HepG2 (cell line): Measurements from ENCODE around the gene CST5. TPM values are rescaled to one million over a fixed set of nuclear protein-coding genes. Genes with fewer than 3 reads are reported as not detected.

Source experiments
- AKNA ChIP-seq: sonication (generic); formaldehyde crosslinking; IDR thresholded peaks from 2 replicates; pipeline ENCODE4 v1.4.0; 2020; ENCODE audit warnings: missing genetic modification reagents, borderline replicate concordance
- ATF7-NPFF ChIP-seq: sonication (generic); formaldehyde crosslinking; IDR thresholded peaks from 2 replicates; pipeline ENCODE4 v1.8.1; 2023; ENCODE audit warnings: mild to moderate bottlenecking, low read depth, missing genetic modification reagents, moderate library complexity
- CTCF ChIP-seq: sonication (generic); formaldehyde crosslinking; IDR thresholded peaks from 2 replicates; pipeline ENCODE4 v1.5.0; 2020; ENCODE audit warnings: mild to moderate bottlenecking, missing genetic modification reagents, moderate library complexity
- DMTF1 ChIP-seq: sonication (generic); formaldehyde crosslinking; IDR thresholded peaks from 2 replicates; pipeline ENCODE4 v1.4.0; 2020; ENCODE audit warnings: mild to moderate bottlenecking, missing genetic modification reagents
- PAX8 ChIP-seq: sonication (generic); formaldehyde crosslinking; IDR thresholded peaks from 2 replicates; pipeline ENCODE4 v1.8.0; 2022; ENCODE audit warnings: mild to moderate bottlenecking, missing genetic modification reagents, borderline replicate concordance
- RAD21 ChIP-seq: fragments of 450-650 bp; formaldehyde crosslinking; IDR thresholded peaks from 2 replicates; pipeline ENCODE4 v1.5.0; 2020; ENCODE audit warnings: mild to moderate bottlenecking
- SAFB2 ChIP-seq: sonication (generic); formaldehyde crosslinking; IDR thresholded peaks from 2 replicates; pipeline ENCODE4 v1.5.1; 2020; ENCODE audit warnings: missing genetic modification reagents, low read depth, mild to moderate bottlenecking, borderline replicate concordance
- SOX13 ChIP-seq, 3 experiments: fragments of 450-650 bp in 1 of 3; sonication (generic) in 1 of 3; formaldehyde crosslinking in 1 of 3; IDR thresholded peaks in 2 of 3; conservative IDR thresholded peaks in 1 of 3; 2 replicates each; pipeline versions ENCODE4 v1.5.0 to v1.6.1; 2016 to 2020; ENCODE audit warnings: antibody characterized with exemption in 1 of 3, mild to moderate bottlenecking in 1 of 3, missing compliant biosample characterization in 1 of 3, missing genetic modification reagents in 1 of 3, moderate library complexity in 1 of 3
- SP140L ChIP-seq: sonication (generic); formaldehyde crosslinking; IDR thresholded peaks from 2 replicates; pipeline ENCODE4 v1.4.0; 2020; ENCODE audit warnings: missing genetic modification reagents, borderline replicate concordance
- SRSF9 ChIP-seq: fragments of 200-400 bp; formaldehyde crosslinking; IDR thresholded peaks from 2 replicates; pipeline ENCODE4 v1.6.1; 2018; ENCODE audit warnings: borderline replicate concordance, mild to moderate bottlenecking, low read depth, low read length; ENCODE audit not compliant: insufficient read depth, poor library complexity, severe bottlenecking
- SRY ChIP-seq: sonication (generic); formaldehyde crosslinking; IDR thresholded peaks from 2 replicates; pipeline ENCODE4 v1.8.0; 2022; ENCODE audit warnings: mild to moderate bottlenecking, missing genetic modification reagents
- XRCC5 ChIP-seq: fragments of 200-400 bp; formaldehyde crosslinking; optimal IDR thresholded peaks from 2 replicates; pipeline ENCODE3; 2017; ENCODE audit warnings: mild to moderate bottlenecking, low read length
- ZNF350 ChIP-seq: sonication (generic); formaldehyde crosslinking; IDR thresholded peaks from 2 replicates; pipeline ENCODE4 v1.4.0; 2020; ENCODE audit warnings: mild to moderate bottlenecking, low read depth, missing genetic modification reagents, borderline replicate concordance
- ZNF383 ChIP-seq: sonication (generic); formaldehyde crosslinking; IDR thresholded peaks from 2 replicates; pipeline ENCODE4 v1.4.0; 2020; ENCODE audit warnings: missing genetic modification reagents, mild to moderate bottlenecking, borderline replicate concordance
- polyA plus RNA-seq, 8 experiments: library from polyadenylated mRNA; depleted of rRNA in 3 of 8; stranded (reverse) in 7 of 8; unstranded in 1 of 8; fragments of >200 nt; fragmentation: Illumina TruSeq in 4 of 8; extraction: Trizol in 4 of 8; gene quantifications; 2 replicates each; pipeline versions ENCODE4 v1.2.1 to v1.2.3, GENCODE V29; 2011 to 2016; ENCODE audit warnings: low read depth in 4 of 8, missing spikeins in 1 of 8, mixed read lengths in 1 of 8; ENCODE audit not compliant: insufficient read depth in 1 of 8
- total RNA-seq, 5 experiments: library from RNA; depleted of rRNA; stranded (reverse); fragments of >200 nt; fragmentation: Illumina TruSeq; extraction: Trizol; gene quantifications; 2 replicates each; pipeline ENCODE4 v1.2.3, GENCODE V29; 2016; ENCODE audit warnings: low read depth in 1 of 5
- TF ChIP-seq, protein P1 (sequence below): sonication (generic); formaldehyde crosslinking; IDR thresholded peaks from 2 replicates; pipeline ENCODE4 v1.9.0; 2022; ENCODE audit warnings: missing genetic modification reagents, mild to moderate bottlenecking, borderline replicate concordance
- TF ChIP-seq, protein P2 (sequence below): sonication (generic); formaldehyde crosslinking; IDR thresholded peaks from 2 replicates; pipeline ENCODE4 v1.5.0; 2020; ENCODE audit warnings: mild to moderate bottlenecking, low read depth, missing genetic modification reagents, borderline replicate concordance

Gene CST5
- total and polyA plus RNA-seq, 2 of the 13 experiments (the other 11 are each of a cell fraction or from before 2014, with no cell fraction given), result 0.16 TPM; not detected in 1

DNA sequence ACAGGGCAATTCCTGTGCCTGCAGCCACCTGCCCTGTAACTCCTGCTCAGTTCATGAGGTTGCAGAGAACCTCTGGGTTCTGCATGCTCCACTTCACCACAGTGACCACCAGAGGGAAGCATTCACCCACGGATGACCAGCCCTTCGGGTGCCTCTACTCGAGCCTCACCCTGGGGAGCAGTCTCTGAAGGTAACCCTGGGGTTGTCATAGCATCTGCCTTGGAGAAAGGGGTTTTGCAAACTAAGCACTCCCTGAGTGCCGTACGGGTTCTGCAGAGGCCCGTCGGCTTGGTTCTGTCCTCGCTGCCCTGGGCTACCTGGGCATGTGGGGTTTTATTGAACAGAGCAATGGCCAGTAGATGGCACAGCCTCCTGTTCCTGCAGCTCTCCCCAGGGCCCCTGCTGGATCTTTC is 10.2 kb upstream of the CST5 start (continued):
- TF ChIP-seq AKNA (CRISPR knock-in tag), result no peak
- TF ChIP-seq XRCC5, result peak; percentile 37
- peak; percentile 94 for TF ChIP-seq RAD21 (CRISPR knock-in tag)
- no peak for TF ChIP-seq SOX13 (IDR thresholded peaks at IDR 0.05)
- TF ChIP-seq SOX13 (CRISPR knock-in tag; conservative IDR thresholded peaks at IDR 0.05 in 1 of 2, IDR thresholded peaks at IDR 0.05 in 1 of 2), result 0 out of 4 replicates have a peak, but pooled peaks of 1 of the 2 experiments have one; percentile 4
- peak; percentile 52; the same call in 1 of the 2 replicates for TF ChIP-seq SRY (CRISPR knock-in tag)
- TF ChIP-seq SRSF9, result no peak
- no peak for TF ChIP-seq DMTF1 (CRISPR knock-in tag)
- 0 out of 2 replicates have a peak, but pooled peaks have one; percentile 33 for TF ChIP-seq SAFB2
- TF ChIP-seq ZNF350 (CRISPR knock-in tag), result 0 out of 2 replicates have a peak, but pooled peaks have one; percentile 34
- TF ChIP-seq SP140L, result 0 out of 2 replicates have a peak, but pooled peaks have one; percentile 45
- TF ChIP-seq, protein P1, sequence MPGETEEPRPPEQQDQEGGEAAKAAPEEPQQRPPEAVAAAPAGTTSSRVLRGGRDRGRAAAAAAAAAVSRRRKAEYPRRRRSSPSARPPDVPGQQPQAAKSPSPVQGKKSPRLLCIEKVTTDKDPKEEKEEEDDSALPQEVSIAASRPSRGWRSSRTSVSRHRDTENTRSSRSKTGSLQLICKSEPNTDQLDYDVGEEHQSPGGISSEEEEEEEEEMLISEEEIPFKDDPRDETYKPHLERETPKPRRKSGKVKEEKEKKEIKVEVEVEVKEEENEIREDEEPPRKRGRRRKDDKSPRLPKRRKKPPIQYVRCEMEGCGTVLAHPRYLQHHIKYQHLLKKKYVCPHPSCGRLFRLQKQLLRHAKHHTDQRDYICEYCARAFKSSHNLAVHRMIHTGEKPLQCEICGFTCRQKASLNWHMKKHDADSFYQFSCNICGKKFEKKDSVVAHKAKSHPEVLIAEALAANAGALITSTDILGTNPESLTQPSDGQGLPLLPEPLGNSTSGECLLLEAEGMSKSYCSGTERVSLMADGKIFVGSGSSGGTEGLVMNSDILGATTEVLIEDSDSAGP (CRISPR knock-in tag), result peak; percentile 30; the same call in 1 of the 2 replicates
- no peak for TF ChIP-seq ATF7-NPFF (CRISPR knock-in tag)
- TF ChIP-seq CTCF, result peak; percentile 98
- TF ChIP-seq PAX8 (CRISPR knock-in tag), result no peak
- TF ChIP-seq ZNF383 (CRISPR knock-in tag), result no peak
- TF ChIP-seq, protein P2, sequence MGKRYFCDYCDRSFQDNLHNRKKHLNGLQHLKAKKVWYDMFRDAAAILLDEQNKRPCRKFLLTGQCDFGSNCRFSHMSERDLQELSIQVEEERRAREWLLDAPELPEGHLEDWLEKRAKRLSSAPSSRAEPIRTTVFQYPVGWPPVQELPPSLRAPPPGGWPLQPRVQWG (CRISPR knock-in tag), result no peak
